Diencephalon (tissue), 1 donor: Measurements from ENCODE around the gene LIN7C. TPM values are rescaled to one million over a fixed set of nuclear protein-coding genes. Genes with fewer than 3 reads are reported as not detected.

Experiments
- small RNA-seq: library from RNA; depleted of rRNA; stranded (forward); fragments of <200 nt; gene quantifications from one replicate; pipeline ENCODE3, GENCODE V24; 2014
- total RNA-seq: library from RNA; depleted of rRNA; stranded (reverse); fragments of >200 nt; gene quantifications from one replicate; pipeline ENCODE4 v1.2.3, GENCODE V29; 2014

Gene LIN7C
- 366 TPM for total RNA-seq

GRCh38 chr11:27506200-27507182 is at the start of gene LIN7C:
TSS of gene LIN7C (minus strand) at chr11:27506769. CDS start at chr11:27506752, 17 bp downstream.

GRCh38 chr11:27472398-27473016 is 34.1 kb downstream of the LIN7C start, which contains the start of gene LGR4:
TSS of gene LGR4 (minus strand) at chr11:27472790. CDS start at chr11:27472302, 488 bp downstream.

Small RNAs within 50 kb of the gene (small RNA-seq; reads per million reads assigned to genes)
- gene AC100771.1: not detected
- not detected for gene MIR8087
- not detected for gene RNA5SP339

Other genes starting within 250 kb of the LIN7C start
- 11.3 TPM for gene CCDC34, start 143.6 kb downstream of the LIN7C start, total RNA-seq
- 36.9 TPM for gene LGR4, start 34.0 kb downstream of the LIN7C start, total RNA-seq
- 12.0 TPM for gene BDNF, start 193.7 kb upstream of the LIN7C start, total RNA-seq